ENCODE data around the gene OBSCN.

The OBSCN gene

DNA sequence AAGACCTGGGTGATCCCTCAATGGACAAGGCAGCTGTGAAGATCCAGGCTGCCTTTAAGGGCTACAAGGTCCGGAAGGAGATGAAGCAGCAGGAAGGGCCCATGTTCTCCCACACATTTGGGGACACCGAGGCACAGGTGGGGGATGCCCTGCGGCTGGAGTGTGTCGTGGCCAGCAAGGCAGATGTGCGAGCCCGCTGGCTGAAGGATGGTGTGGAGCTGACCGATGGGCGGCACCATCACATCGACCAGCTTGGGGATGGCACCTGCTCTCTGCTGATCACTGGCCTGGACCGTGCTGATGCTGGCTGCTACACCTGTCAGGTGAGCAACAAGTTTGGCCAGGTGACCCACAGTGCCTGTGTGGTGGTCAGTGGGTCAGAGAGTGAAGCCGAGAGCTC lies 113.6 kb downstream of the OBSCN start:
- no peak for DNase-seq (ENCODE audit: low read depth in 2 of 2)

DNA sequence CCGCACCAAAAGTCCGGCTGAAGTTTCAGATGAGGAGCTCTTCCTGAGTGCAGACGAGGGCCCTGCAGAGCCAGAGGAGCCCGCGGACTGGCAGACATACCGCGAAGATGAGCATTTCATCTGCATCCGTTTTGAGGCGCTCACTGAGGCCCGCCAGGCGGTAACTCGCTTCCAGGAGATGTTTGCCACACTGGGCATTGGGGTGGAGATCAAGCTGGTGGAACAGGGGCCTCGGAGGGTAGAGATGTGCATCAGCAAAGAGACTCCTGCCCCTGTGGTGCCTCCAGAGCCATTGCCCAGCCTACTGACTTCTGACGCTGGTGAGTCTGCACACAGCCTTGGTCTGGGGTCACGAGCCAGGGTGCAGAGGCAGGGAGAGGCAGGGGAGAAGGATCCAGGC lies 114.1 kb downstream of the OBSCN start:
- DNase-seq (ENCODE audit: low read depth in 2 of 2), result no peak

DNA sequence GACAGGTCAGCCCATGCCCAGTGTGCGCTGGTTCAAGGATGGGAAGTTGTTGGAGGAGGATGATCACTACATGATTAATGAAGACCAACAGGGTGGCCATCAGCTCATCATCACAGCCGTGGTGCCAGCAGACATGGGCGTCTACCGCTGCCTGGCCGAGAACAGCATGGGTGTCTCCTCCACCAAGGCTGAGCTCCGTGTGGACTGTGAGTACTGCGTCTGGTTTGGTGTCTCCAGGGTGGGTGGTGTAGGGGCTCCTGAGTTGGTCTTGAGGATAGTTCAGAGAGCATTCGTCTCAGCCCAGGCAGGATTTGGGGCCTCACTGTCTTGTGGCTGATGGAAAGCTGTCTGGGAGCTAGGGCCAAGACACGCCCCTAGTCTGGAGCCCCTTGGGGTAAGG lies 115.6 kb downstream of the OBSCN start:
- no peak for DNase-seq (ENCODE audit: low read depth in 2 of 2)

DNA sequence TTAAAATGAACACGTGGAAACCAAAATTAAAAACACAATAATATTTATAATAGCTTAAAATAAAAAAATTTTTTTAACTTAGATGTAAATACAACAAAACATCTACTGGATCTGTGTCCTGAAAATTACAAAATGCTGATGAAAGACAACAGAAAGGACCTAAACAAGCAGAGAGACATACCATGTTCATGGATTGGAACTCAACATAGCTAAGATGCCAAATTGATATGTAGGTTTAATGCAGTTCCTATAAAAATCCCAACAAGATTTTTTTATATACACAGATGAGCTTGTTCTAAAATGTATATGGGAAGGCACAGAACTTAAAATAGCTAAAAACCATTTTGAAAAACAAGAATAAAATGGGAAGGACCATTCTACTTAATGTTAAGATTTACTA lies 117.4 kb downstream of the OBSCN start:
- no peak for DNase-seq (ENCODE audit: low read depth in 2 of 2)

DNA sequence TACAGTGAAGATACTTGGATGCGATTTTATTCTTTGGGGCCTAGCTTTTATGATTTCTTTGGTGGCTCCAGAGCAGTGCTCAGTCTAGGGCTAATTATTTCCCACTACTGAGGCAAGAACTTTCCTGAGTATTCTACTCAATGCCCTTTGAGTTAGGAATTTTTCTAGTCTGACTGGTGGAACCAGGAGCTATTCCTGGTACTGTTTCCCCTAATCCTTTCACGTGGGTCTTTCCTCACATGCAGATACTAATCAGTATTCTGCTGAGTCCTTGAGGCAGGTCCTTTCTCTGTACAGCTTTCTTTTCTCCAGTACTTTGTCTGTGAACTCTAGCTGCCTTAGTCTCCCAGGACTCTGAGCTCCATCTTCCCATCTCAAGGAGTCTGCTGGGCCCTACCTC lies 122.0 kb downstream of the OBSCN start:
- no peak for DNase-seq (ENCODE audit: low read depth in 2 of 2)

DNA sequence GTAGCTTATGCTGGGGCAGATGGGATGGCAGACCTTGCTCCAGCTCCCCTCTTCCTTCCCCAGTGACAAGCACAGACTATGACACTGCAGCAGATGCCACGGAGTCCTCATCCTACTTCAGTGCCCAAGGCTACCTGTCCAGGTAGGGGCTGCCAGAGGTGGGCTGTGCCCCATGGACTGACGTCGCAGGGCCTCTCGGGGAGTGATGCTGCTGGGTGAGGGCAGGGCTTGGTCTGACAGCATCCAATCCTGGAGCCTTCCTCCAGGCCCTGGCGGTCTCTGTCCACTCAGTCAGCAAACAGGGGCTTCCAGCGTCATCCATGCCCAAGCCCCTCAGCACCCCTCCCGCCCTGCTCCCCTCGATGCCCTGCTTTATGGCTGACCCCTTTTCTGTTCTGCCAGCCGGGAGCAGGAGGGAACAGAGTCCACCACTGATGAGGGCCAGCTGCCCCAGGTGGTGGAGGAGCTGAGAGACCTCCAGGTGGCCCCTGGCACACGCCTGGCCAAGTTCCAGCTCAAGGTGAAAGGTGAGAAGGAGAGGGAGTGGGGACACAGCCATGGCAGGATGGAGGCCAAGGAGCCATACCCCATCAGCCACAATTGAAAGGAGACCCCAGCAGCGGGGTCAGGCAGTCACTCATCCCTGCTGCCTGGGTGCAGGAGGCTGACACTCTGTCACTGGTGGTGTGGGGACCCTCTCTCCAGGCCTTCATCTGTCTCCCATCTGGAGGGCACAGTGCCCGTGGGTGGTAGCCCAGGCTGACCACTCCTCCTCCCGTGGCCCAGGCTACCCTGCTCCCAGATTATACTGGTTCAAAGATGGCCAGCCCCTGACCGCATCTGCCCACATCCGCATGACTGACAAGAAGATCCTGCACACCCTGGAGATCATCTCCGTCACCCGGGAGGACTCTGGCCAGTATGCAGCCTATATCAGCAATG lies 125.2 kb downstream of the OBSCN start:
- no peak for DNase-seq (ENCODE audit: low read depth in 2 of 2)

DNA sequence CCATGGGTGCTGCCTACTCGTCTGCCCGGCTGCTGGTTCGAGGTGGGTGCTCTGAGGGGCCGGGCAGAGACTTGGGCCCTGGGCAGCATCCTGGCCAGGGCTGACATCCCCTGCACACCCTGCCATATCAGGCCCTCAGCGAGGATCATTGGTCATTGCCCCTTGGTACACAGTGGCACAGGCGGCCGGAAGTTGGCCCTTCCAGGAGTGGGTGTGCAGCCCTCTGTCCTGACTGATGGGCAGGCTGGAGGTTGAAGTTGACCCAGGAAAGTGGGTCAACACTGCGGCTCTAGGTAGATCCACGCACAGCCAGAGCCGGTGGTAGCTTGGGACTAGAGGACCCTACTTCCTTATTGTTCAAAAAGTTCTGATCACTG lies 125.9 kb downstream of the OBSCN start:
- no peak for DNase-seq (ENCODE audit: low read depth in 2 of 2)

DNA sequence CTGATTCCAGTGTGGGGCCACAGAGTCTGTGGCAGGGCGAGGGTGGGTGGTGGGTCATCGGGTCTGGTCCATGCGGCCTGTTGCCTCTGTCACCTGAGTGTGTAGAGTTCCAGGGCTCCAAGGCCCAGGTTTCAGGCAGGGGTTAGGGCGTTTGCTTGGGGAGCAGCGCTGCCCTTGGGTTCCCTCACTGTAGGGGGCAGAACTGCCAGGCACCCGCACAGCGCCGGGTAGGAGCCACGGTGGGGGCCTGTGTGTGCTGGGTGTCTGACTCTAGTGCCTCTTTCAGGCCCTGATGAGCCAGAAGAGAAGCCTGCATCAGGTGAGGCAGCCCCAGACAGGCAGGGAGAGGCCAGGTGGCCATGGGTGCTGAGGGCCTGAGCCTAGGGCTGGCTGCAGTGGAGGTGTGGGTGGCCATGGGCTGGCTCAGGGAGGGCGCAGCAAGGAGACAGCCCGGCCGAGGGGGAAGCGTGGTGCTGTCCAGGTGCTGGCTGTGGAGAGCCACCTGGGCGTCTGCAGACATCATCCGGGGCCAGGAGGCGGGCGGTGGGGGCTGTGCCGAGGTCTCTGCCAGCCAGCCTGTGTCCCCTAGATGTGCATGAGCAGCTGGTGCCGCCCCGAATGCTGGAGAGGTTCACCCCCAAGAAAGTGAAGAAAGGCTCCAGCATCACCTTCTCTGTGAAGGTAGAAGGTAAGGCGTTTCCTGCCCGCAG lies 126.5 kb downstream of the OBSCN start:
- DNase-seq (ENCODE audit: low read depth in 2 of 2), result no peak

DNA sequence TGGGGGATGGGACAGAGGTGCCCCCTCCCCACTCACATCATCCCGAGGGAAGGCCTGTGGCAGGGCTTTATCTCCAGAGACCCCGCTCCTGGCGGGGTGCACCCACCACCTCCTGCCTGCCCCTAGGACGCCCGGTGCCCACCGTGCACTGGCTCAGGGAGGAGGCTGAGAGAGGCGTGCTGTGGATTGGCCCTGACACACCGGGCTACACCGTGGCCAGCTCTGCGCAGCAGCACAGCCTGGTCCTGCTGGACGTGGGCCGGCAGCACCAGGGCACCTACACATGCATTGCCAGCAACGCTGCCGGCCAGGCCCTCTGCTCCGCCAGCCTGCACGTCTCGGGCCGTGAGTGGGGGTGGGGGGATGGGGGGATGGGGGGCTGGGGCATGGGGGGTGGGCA lies 127.1 kb downstream of the OBSCN start:
- DNase-seq (ENCODE audit: low read depth in 2 of 2), result no peak

DNA sequence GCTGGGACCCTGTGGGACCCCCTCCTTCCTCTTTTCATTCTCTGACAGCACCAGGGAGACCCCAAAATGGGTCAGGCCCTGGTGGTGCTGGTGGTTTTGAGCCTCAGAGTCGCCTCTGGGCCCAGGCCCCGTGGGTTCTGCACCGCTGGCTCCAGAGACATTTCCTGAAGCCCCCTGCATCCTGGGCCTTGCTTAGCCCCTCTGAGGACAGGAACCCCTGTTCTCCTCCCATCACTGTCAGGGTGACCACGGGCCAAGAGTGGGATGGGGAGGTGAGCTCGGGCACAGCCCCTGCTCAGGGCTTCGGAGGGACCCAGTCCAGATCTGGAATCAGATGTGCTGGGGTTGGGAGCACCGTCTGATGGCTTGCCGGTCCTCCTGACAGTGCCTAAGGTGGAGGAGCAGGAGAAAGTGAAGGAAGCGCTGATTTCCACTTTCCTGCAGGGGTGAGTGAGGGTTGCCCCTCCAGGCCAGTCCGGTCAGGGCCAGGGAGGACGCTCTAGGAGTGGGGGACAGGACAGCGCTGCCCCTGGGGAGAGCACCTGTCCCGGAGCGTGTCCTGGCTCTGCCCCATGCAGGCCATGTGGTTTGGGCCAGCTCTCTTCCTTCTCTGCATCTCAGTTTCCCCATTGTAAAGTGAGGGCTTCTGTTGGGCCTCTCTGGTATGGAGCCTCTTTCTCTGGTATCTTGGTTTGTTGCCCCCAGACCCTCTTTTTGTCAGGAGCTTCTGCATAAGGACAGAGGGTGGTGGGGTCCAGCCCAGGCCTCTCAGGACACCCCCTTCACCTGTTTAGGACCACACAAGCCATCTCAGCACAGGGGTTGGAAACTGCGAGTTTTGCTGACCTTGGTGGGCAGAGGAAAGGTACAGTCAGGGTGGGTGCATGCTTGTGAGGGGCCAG lies 127.8 kb downstream of the OBSCN start:
- DNase-seq (ENCODE audit: low read depth in 2 of 2), result no peak

DNA sequence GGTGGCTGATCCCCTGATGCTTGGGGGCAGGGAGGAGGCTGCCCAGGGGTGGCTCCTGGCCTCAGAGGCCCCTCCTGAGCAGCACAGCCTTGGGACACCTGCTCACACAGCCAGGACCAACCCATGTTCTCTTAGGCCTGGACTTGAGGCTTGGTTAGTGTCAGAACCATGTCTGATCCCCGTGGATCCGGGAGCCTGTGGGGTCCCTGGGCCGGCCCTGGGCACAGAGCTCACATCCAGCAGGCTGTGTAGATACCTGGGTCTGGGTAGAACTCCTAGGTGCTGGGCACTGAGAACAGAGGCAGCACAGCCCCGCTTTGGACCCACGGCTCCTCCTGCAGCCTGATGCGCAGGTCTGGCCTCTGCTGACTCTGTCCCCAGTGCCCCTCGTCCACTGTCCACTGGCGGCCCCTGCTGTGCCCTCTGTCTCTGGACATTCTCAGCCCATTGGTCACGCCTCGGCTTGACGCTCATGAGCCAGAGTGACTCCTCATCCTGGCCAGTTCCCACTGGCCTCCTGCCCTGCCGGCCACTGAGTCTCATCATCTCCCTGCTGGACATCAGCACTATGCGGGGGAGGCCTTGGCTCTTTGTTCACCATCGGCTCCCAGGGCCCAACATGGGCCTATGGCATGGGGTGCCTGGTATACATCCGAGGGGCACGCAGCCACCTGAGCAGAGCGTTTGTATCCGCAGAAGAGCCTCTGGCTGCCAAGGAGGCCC lies 128.6 kb downstream of the OBSCN start:
- DNase-seq (ENCODE audit: low read depth in 2 of 2), result no peak

DNA sequence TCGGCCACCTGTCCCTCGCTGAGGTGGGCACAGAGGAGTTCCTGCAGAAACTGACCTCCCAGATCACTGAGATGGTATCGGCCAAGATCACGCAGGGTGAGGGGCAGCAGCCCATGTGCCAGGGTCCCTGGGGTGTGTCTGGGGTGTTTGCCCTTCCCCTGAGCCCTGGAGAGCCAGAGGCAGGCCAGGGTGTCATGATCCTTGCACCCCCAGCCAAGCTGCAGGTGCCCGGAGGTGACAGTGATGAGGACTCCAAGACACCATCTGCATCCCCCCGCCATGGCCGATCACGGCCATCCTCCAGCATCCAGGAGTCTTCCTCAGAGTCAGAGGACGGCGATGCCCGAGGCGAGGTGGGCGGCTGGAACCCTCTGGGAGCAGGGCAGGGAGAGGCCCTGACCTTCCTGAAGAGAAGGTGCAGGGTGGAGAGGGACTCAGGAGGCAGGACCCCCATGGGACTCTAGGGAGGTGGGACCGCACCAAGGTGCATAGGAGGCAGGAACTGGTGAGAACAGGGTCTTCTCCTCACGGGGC lies 129.3 kb downstream of the OBSCN start:
- DNase-seq (ENCODE audit: low read depth in 2 of 2), result no peak

DNA sequence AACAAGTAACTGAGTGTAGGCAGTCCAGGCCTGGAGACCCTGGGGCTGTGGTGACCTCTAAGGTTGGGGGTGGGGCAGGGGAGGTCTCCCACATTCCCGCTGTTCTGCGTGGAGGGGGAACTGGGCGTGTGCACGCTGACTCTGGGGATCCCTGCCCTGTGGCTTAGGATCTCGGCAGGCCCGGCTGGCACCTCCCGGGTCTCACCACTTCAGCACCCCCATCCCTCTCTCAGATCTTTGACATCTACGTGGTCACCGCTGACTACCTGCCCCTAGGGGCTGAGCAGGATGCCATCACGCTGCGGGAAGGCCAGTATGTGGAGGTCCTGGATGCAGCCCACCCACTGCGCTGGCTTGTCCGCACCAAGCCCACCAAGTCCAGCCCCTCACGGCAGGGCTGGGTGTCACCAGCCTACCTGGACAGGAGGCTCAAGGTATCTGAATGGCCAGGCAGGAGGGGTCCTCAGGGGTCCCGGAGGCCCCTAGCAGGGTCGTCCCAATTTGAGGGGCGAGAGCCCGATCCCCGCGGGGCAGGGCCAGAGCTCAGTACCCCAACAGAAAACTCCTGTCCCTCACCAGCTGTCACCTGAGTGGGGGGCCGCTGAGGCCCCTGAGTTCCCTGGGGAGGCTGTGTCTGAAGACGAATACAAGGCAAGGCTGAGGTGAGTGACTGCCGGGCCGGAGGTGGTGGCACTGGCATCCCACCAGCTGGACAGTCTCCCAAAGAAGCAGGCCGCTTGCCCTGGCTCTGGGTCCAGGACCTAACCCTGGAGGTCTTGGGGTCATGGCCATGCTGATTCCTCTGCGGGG lies 130.1 kb downstream of the OBSCN start:
- no peak for DNase-seq (ENCODE audit: low read depth in 2 of 2)

DNA sequence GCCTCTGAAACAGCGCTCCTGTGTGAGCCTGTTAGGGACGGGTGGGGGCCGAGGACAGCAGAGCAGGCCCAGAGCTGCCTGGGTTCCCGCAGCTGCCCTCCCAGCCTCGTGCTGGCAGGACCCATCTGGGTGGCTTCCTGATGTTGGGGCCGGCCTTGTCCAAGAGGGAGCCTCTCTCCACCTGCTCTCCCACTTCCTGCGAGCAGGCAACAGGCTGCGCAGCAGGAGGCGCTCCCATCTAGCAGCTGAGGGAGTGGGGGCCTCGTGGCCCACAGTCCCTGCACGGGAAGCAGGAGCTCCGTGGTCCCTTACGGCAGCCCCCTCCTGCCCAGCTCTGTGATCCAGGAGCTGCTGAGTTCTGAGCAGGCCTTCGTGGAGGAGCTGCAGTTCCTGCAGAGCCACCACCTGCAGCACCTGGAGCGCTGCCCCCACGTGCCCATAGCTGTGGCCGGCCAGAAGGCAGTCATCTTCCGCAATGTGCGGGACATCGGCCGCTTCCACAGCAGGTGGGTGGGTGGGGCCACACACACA lies 130.7 kb downstream of the OBSCN start:
- DNase-seq (ENCODE audit: low read depth in 2 of 2), result no peak

DNA sequence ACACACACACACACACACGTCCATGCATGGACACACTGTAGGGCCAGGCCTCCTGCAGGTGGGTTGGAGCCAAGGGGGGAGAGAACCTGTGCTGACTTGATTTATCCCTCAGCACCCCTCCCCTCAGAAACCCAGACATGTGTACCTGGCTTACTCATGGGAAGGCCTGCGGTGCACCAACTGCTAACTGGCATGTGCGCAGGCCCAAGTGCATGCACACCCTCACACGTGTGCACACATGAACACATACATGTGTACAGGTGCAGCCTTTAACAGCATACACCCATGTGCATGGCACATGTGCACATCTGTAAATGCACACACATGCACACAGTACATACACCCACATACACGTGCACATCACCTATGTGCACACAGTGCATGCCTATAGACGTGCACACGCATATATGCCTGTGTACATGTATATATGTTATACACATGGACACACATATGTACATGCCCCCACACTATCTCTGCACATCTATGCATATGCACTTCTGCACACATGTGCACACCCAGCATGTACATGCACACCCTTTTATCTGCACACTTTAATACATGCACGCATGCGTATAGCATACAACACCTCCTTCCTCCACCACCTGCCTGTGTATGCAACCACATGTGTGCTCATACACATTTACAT lies 131.3 kb downstream of the OBSCN start:
- no peak for DNase-seq (ENCODE audit: low read depth in 2 of 2)

DNA sequence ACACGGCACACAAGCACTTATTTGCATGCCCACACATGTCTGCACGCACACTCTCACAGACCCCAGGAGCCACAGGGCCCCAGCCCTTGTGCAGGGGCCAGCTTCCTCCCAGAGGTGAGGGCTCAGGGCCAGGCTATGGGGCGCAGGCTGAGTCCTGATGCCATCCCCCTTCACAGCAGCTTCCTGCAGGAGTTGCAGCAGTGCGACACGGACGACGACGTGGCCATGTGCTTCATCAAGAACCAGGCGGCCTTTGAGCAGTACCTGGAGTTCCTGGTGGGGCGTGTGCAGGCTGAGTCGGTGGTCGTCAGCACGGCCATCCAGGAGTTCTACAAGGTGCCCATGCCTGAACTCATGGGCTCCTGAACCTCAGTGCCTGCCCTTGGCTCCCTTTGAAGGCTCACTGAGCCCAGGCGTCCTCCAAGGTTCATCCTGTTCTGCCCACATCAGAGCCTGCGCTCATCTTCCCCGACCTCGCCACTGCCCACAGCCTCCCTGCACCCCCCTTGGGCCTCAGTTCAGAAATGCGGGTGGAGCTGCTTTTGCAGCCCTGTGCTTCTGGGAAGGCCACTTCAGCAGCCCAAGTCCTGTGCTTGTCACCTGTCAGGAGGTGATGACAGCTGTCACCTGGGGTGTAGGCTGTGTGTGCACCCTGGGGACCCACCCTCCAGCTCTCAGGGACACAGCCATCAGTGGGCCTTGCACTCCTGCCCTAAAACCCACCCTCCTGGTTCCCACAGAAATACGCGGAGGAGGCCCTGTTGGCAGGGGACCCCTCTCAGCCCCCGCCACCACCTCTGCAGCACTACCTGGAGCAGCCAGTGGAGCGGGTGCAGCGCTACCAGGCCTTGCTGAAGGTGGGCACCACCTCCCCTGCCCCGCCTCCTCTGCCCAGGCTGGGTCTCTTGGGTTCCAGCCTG lies 132.2 kb downstream of the OBSCN start:
- DNase-seq (ENCODE audit: low read depth in 2 of 2), result no peak

DNA sequence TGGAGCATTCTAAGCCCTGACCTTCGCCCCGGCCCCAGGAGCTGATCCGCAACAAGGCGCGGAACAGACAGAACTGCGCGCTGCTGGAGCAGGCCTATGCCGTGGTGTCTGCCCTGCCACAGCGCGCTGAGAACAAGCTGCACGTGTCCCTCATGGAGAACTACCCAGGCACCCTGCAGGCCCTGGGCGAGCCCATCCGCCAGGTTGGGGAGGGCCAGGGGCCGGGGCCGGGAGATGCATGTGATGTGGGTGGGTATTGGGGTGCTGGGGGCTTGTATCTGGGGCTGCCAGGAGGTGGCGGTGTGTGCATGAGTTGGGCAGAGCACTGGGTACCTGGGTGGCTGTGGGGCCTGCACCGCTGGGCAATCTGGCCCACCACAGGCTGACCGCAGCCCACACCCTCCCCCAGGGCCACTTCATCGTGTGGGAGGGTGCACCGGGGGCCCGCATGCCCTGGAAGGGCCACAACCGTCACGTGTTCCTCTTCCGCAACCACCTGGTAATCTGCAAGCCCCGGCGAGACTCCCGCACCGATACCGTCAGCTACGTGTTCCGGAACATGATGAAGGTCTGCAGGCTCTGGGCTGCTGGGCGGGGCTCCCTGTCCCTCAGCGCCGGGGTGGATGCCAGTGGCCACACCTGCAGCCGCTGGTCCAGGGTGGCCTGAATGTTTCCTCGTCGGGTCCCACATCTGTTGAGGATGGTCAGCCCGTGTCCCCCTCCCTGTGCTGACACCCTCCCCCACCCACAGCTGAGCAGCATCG lies 133.0 kb downstream of the OBSCN start:
- no peak for DNase-seq (ENCODE audit: low read depth in 2 of 2)

DNA sequence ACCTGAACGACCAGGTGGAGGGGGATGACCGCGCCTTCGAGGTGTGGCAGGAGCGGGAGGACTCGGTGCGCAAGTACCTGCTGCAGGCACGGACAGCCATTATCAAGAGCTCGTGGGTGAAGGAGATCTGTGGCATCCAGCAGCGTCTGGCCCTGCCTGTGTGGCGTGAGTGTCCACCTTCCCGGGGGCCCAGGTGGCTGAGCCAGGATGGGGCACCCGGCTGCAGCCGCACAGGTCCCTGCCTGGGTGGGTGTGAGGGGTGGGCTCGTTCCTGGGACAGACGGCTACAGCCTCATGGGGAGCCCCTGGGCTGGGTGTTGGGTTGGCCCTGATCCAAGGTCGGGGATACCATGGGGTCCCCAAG lies 133.6 kb downstream of the OBSCN start:
- no peak for DNase-seq (ENCODE audit: low read depth in 2 of 2)

Measured in stimulated activated CD8-positive, alpha-beta memory T cell treated with anti-CD3 and anti-CD28 coated beads, Interleukin-2, amount 100 ng/mL, for 1 hour (primary cell).